ENCODE data around the gene ZNF581.

The ZNF581 gene

DNA sequence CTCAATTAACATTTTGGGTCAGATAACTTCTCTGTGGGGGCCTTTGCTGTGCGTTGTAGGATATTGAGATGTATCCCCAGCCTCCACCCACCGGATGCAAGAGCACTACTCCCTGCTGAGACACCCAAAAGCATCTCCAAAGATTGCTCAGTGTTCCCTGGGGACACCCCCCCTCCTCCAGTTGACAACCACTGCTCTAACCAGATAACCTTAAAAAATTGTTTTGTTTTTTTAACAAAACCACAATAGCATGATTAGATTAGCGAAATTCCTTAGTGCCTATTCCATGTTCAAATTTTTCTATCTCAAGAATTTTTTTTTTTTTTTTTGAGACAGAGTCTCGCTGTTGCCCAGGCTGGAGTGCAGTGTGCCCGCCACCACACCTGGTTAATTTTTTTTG lies 29.0 kb downstream of the ZNF581 start:
- no peaks in the 10 kb centered on the region for H3K27me3 ChIP-seq (ENCODE audit: control insufficient read depth, insufficient read depth, low read length, poor library complexity, severe bottlenecking)
- H3K36me3 ChIP-seq (ENCODE audit: control insufficient read depth, insufficient read depth, low read length): peaks cover 27% of the 10 kb centered on the region
- peak overlapping the region; percentile 13 for H3K27ac ChIP-seq (ENCODE audit: insufficient read depth, low read depth, low read length, poor library complexity, severe bottlenecking)
- H3K4me1 ChIP-seq (ENCODE audit: control insufficient read depth, insufficient read depth, low read length): peaks cover 15% of the 10 kb centered on the region
- H3K9me3 ChIP-seq (ENCODE audit: control insufficient read depth, low read length): no peaks in the 10 kb centered on the region
- 91 to 92% methylated on average over 5 of the region's 5 CpGs for WGBS, 2 experiments
- no peak overlapping the region for H3K4me3 ChIP-seq (ENCODE audit: insufficient read depth, low read depth, low read length)

DNA sequence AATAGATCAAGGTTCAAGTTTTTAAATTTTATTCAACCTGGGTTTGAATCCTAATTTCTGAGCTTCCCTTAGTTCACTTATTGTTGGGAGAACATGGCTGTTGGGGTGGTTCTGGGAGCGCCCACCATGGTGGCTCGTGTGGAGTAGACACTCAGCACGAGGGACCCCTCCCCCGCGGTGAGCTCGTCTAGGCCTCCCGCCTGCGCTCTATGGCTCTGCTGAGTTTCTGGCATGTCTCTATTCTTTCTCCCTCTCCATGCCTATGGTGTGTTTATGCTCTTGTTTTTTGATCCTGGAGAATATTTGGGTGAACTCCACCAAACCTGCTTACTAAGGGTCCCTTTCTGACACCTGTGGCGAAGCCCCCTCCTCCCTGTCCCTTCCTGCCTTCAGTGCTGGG lies 30.0 kb downstream of the ZNF581 start:
- peak overlapping the region; percentile 55 for H3K27ac ChIP-seq (ENCODE audit: insufficient read depth, low read depth, low read length, poor library complexity, severe bottlenecking)
- 81 to 84% methylated on average over 9 of the region's 9 CpGs for WGBS, 2 experiments
- H3K9me3 ChIP-seq (ENCODE audit: control insufficient read depth, low read length): no peaks in the 10 kb centered on the region
- peaks cover 17% of the 10 kb centered on the region for H3K36me3 ChIP-seq (ENCODE audit: control insufficient read depth, insufficient read depth, low read length)
- no peak overlapping the region for H3K4me3 ChIP-seq (ENCODE audit: insufficient read depth, low read depth, low read length)
- no peaks in the 10 kb centered on the region for H3K27me3 ChIP-seq (ENCODE audit: control insufficient read depth, insufficient read depth, low read length, poor library complexity, severe bottlenecking)
- peaks cover 15% of the 10 kb centered on the region for H3K4me1 ChIP-seq (ENCODE audit: control insufficient read depth, insufficient read depth, low read length)

DNA sequence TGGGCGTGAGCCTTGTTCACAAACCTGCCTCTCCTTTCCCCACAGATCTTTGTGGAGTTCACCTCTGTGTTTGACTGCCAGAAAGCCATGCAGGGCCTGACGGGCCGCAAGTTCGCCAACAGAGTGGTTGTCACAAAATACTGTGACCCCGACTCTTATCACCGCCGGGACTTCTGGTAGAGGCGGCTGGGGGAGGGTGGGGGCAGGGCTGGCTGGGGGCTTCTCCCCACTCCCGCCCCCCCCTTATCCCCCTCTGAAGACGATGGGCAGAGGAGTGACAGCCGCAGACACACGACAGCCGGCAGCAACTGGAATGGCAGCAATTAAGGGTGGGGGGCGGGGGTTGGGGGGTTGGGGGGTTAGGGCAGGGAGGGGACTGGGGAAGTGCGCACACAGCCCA lies 30.4 kb downstream of the ZNF581 start:
- Histone ChIP-seq H3K4me1 (ENCODE audit: control insufficient read depth, insufficient read depth, low read length) (peaks cover 15% of the 10 kb centered on the region), H3K36me3 (ENCODE audit: control insufficient read depth, insufficient read depth, low read length) (peaks cover 12% of the 10 kb centered on the region), H3K4me3 (ENCODE audit: insufficient read depth, low read depth, low read length) (no peak overlapping the region), H3K27ac (ENCODE audit: insufficient read depth, low read depth, low read length, poor library complexity, severe bottlenecking) (peak overlapping the region; percentile 55), H3K27me3 (ENCODE audit: control insufficient read depth, insufficient read depth, low read length, poor library complexity, severe bottlenecking) (no peaks in the 10 kb centered on the region), H3K9me3 (ENCODE audit: control insufficient read depth, low read length) (no peaks in the 10 kb centered on the region)
- 92 to 98% methylated on average over 9 to 10 of the region's 15 CpGs for WGBS, 2 experiments

DNA sequence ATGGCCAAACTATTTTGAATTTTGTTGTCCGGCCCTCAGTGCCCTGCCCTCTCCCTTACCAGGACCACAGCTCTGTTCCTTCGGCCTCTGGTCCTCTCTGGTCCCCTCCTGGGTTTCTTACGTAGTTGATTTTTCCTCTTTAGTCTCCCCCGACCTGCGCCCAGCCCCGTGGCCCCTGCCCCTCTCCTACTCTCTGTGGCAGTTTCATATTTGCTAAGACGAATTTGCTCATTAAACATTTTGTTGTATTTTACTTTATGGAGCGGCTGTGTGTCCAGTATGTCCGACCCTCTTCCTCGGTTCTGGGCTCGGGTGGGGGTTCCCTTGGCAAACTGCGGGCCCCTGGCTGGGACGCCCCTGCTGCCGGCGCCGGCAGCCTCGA lies 31.0 kb downstream of the ZNF581 start:
- peaks cover 12% of the 10 kb centered on the region for H3K36me3 ChIP-seq (ENCODE audit: control insufficient read depth, insufficient read depth, low read length)
- H3K27me3 ChIP-seq (ENCODE audit: control insufficient read depth, insufficient read depth, low read length, poor library complexity, severe bottlenecking): no peaks in the 10 kb centered on the region
- WGBS, 2 experiments: 32 to 38% methylated on average over 17 of the region's 17 CpGs
- peaks cover 15% of the 10 kb centered on the region for H3K4me1 ChIP-seq (ENCODE audit: control insufficient read depth, insufficient read depth, low read length)
- peak overlapping the region; percentile 71 for H3K27ac ChIP-seq (ENCODE audit: insufficient read depth, low read depth, low read length, poor library complexity, severe bottlenecking)
- peak overlapping the region; percentile 65 for H3K4me3 ChIP-seq (ENCODE audit: insufficient read depth, low read depth, low read length)
- no peaks in the 10 kb centered on the region for H3K9me3 ChIP-seq (ENCODE audit: control insufficient read depth, low read length)

DNA sequence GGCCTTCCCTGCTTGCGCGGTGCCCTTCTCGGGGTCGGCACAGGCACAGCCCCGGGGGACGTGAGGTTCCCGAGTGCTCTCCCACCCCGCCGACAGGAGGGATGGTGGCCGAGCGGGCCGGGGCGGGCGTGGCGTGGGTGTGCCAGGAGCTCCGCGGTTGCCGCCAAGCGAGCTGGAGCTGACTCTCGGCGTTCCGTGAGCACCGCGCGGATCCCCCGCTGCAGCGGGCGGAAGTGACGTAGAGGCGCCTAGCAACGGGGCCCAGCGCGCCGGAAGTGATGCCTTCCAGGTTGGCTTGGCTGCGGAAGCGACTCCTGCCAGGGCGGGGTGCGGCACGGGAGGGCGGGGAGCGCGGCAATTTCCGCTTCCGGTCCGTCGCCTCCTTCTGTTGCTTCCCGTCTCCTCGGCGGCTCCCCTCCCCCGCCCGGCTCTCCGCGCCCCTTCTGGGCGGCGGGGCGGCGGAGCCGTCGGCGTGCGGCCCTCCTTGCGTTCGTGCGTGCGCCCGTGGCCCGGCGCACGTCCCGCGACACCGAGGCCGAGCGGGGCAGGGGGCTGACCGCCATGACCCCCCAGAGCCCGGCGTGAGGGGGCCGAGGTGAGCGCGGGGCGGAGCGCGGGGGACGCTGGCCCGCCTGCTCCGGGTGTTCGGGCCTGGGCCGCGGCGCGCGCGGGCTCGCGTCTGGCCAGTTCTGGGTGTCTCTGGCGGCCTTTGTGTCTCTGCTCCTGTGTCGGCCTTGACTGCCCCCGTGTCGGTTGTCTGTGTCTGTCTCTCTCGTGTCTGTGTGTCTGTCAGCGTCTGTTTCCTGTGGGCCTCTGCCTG lies 31.6 kb downstream of the ZNF581 start, which contains the start of gene EPN1:
Gene EPN1 (plus strand): TSS at position 386 of the 820 bp plus-strand sequence. CDS start 3,402 bp downstream, outside the sequence.
- Histone ChIP-seq H3K36me3 (ENCODE audit: control insufficient read depth, insufficient read depth, low read length) (peaks cover 14% of the 10 kb centered on the region), H3K27ac (ENCODE audit: insufficient read depth, low read depth, low read length, poor library complexity, severe bottlenecking) (peak within 1 kb of the TSS; percentile 71), H3K4me3 (ENCODE audit: insufficient read depth, low read depth, low read length) (peak within 1 kb of the TSS; percentile 65), H3K9me3 (ENCODE audit: control insufficient read depth, low read length) (no peaks in the 10 kb centered on the region), H3K4me1 (ENCODE audit: control insufficient read depth, insufficient read depth, low read length) (peaks cover 15% of the 10 kb centered on the region), H3K27me3 (ENCODE audit: control insufficient read depth, insufficient read depth, low read length, poor library complexity, severe bottlenecking) (no peaks in the 10 kb centered on the region)
- WGBS, 2 experiments: 1% methylated on average over 101 of the region's 101 CpGs

DNA sequence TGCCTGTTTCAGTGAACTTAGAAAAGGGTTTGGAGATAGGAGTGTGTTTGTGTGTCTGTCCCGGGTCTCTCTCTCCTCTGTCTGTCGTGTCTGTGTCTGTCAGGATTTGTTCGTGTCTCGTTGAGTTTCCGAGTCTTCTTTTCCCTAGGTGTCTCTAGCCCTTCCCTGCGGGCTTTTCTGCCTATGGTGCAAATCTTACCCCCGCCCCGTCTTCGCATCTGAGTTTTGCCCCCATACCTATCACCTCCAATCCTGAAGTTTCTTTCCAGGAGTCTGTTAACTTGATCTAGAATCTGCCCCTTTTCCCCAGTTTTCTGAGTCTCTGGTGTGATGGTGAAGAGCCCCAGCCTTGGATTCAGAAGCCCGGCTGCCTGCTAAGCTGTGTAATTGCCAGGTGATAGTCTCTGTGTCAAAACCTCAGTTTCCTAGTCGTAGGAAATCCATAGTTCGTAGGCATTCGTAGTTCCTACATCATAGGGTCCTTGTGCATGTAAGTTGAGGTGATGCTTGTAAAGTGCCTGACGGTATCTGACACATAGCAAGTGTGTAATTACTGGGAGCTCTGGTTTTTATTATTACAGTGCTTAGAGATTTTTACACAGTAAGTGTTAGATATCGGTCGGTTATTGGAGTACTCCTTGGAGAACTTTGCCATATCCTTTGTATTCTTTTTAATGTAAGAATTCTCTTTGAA lies 32.4 kb downstream of the ZNF581 start:
- Histone ChIP-seq H3K36me3 (ENCODE audit: control insufficient read depth, insufficient read depth, low read length) (peaks cover 8% of the 10 kb centered on the region), H3K9me3 (ENCODE audit: control insufficient read depth, low read length) (no peaks in the 10 kb centered on the region), H3K27me3 (ENCODE audit: control insufficient read depth, insufficient read depth, low read length, poor library complexity, severe bottlenecking) (no peaks in the 10 kb centered on the region), H3K27ac (ENCODE audit: insufficient read depth, low read depth, low read length, poor library complexity, severe bottlenecking) (no peak overlapping the region), H3K4me3 (ENCODE audit: insufficient read depth, low read depth, low read length) (peak overlapping the region; percentile 65), H3K4me1 (ENCODE audit: control insufficient read depth, insufficient read depth, low read length) (peaks cover 15% of the 10 kb centered on the region)
- WGBS, 2 experiments: 38 to 39% methylated on average over 16 of the region's 16 CpGs

DNA sequence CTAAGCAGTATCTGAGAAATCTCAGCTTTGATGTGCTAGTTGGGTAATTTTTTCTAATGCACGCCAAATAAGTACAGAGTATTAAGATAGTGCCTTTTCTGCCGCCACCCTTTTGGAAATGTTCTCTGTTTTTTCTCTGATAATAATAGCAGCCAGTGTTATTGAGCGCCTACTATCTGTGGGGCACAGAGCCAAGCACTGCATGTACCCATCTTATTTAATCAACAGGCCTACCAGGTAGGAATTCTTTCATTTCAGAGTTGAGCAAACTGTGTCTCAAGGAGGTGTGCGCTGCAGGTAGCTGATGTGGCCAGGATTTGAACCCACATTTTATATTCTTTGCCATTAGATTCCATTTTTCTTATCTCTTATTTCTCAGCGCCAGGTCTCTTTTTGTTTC lies 32.9 kb downstream of the ZNF581 start:
- Histone ChIP-seq H3K36me3 (ENCODE audit: control insufficient read depth, insufficient read depth, low read length) (peaks cover 8% of the 10 kb centered on the region), H3K4me1 (ENCODE audit: control insufficient read depth, insufficient read depth, low read length) (peaks cover 15% of the 10 kb centered on the region), H3K27me3 (ENCODE audit: control insufficient read depth, insufficient read depth, low read length, poor library complexity, severe bottlenecking) (no peaks in the 10 kb centered on the region), H3K4me3 (ENCODE audit: insufficient read depth, low read depth, low read length) (peak overlapping the region; percentile 65), H3K27ac (ENCODE audit: insufficient read depth, low read depth, low read length, poor library complexity, severe bottlenecking) (no peak overlapping the region), H3K9me3 (ENCODE audit: control insufficient read depth, low read length) (no peaks in the 10 kb centered on the region)
- 94 to 97% methylated on average over 5 of the region's 5 CpGs for WGBS, 2 experiments

DNA sequence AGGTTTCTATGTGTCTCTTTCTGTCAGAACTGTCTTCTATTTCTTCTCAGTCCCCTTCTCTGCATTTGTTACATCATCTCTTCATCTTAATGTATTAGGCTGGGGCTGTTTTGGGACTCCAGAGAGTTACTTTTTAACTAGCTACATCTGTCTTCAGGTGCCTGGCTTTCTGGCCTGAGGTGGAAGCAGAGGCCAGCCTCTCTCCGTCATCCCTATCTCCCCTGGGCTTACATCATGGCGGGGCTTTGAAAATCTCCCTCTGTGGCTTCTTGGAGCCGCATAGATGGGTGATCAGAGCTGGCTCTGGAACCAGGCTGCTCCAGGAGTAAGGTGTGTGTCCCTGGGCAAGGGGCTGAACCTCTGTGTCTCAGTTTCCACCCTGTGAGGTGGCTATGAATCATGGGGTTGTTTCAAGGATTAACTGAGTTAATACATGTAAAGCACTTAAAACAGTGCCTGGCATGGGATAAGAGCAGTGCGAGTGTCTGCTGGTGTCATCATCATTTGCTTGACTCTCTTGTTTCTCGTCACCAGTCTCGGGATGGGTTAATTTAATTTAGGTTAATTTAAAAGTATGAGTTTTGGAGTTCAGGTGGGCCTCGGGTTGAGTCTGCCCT lies 33.5 kb downstream of the ZNF581 start:
- WGBS, 2 experiments: 95 to 96% methylated on average over 7 of the region's 7 CpGs
- Histone ChIP-seq H3K4me1 (ENCODE audit: control insufficient read depth, insufficient read depth, low read length) (peaks cover 15% of the 10 kb centered on the region), H3K36me3 (ENCODE audit: control insufficient read depth, insufficient read depth, low read length) (peaks cover 8% of the 10 kb centered on the region), H3K9me3 (ENCODE audit: control insufficient read depth, low read length) (no peaks in the 10 kb centered on the region), H3K4me3 (ENCODE audit: insufficient read depth, low read depth, low read length) (no peak overlapping the region), H3K27me3 (ENCODE audit: control insufficient read depth, insufficient read depth, low read length, poor library complexity, severe bottlenecking) (no peaks in the 10 kb centered on the region), H3K27ac (ENCODE audit: insufficient read depth, low read depth, low read length, poor library complexity, severe bottlenecking) (no peak overlapping the region)

DNA sequence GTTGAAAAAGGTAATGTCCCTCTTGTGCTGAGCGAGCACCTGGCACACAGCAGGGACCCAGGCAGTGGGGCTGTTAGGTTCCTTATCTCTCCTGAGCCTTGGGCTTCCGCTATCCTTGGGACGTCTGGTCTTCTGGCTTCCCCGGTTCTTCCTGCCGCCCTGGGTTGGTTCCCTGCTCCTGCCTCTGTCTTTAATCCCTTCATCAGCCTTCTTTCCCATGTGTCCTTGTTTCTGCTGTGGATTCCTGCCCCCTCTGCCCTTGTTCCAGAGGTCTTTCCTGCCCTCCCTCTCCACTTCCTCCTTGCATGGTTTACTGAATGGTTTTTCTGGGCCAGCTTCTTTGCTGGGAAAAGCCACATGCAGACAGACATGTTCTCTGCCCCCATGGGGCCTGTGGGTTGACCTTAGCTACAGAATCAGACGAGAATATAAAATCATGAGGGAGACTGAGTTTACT lies 34.2 kb downstream of the ZNF581 start:
- H3K27me3 ChIP-seq (ENCODE audit: control insufficient read depth, insufficient read depth, low read length, poor library complexity, severe bottlenecking): no peaks in the 10 kb centered on the region
- 92 to 93% methylated on average over 6 of the region's 6 CpGs for WGBS, 2 experiments
- no peak overlapping the region for H3K4me3 ChIP-seq (ENCODE audit: insufficient read depth, low read depth, low read length)
- H3K4me1 ChIP-seq (ENCODE audit: control insufficient read depth, insufficient read depth, low read length): peaks cover 15% of the 10 kb centered on the region
- H3K9me3 ChIP-seq (ENCODE audit: control insufficient read depth, low read length): no peaks in the 10 kb centered on the region
- no peak overlapping the region for H3K27ac ChIP-seq (ENCODE audit: insufficient read depth, low read depth, low read length, poor library complexity, severe bottlenecking)
- peaks cover 8% of the 10 kb centered on the region for H3K36me3 ChIP-seq (ENCODE audit: control insufficient read depth, insufficient read depth, low read length)

DNA sequence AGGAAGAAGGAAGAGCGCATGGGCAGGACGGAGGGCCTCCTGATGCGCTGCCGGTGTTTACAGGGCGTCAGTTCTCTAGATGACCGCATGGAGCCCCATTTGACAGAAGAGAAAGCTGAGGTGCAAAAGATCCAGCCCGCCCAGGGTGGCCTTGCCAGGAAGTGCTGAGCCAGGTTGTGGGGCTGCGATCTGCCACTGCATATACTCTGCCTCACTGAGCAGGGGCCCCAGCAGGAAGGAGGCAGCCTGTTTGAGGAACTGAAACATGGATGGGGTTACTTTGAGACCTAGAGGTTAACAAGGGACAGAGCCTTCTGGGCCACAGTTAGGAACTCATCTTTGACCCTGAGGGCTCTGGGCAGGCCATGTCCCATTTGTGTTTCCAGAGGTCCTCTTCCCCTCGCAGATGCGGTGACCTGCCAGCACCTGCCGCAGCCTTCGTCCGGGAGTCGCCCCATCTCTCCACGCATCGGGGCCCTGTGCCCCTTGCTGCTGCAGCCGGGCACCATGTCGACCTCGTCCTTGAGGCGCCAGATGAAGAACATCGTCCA lies 34.7 kb downstream of the ZNF581 start:
- Histone ChIP-seq H3K36me3 (ENCODE audit: control insufficient read depth, insufficient read depth, low read length) (peaks cover 8% of the 10 kb centered on the region), H3K4me1 (ENCODE audit: control insufficient read depth, insufficient read depth, low read length) (peaks cover 15% of the 10 kb centered on the region), H3K4me3 (ENCODE audit: insufficient read depth, low read depth, low read length) (no peak overlapping the region), H3K27me3 (ENCODE audit: control insufficient read depth, insufficient read depth, low read length, poor library complexity, severe bottlenecking) (no peaks in the 10 kb centered on the region), H3K27ac (ENCODE audit: insufficient read depth, low read depth, low read length, poor library complexity, severe bottlenecking) (no peak overlapping the region), H3K9me3 (ENCODE audit: control insufficient read depth, low read length) (no peaks in the 10 kb centered on the region)
- 94 to 96% methylated on average over 21 of the region's 21 CpGs for WGBS, 2 experiments

Data from ectodermal cell (in vitro differentiated cells).